Mesendoderm (in vitro differentiated cells): ENCODE results near the gene POGLUT3.

Experiments used
- DNase-seq: peaks from one replicate; pipeline ENCODE4 v3.0.0; 2013
- H2AK5ac ChIP-seq: 2 replicates; pipeline ENCODE4 v1.6.1; 2013; ENCODE audit warnings: low read length, inconsistent platforms
- H2BK120ac ChIP-seq: 2 replicates; pipeline ENCODE4 v1.6.1; 2013; ENCODE audit warnings: low read depth, mild to moderate bottlenecking, low read length, moderate library complexity, mixed read lengths
- H2BK15ac ChIP-seq: replicated peaks from 2 replicates; pipeline ENCODE4 v1.6.1; 2013; ENCODE audit warnings: low read depth, mild to moderate bottlenecking, moderate library complexity
- H2BK5ac ChIP-seq: 2 replicates; pipeline ENCODE4 v1.6.1; 2013; ENCODE audit warnings: low read length, inconsistent platforms
- H3K18ac ChIP-seq: 2 replicates; pipeline ENCODE4 v1.6.1; 2013; ENCODE audit warnings: mild to moderate bottlenecking, low read length, mixed read lengths
- H3K23ac ChIP-seq: one replicate; pipeline ENCODE4 v1.6.1; 2013; ENCODE audit warnings: low read length
- H3K27ac ChIP-seq: 2 replicates; pipeline ENCODE4 v1.5.1; 2013; ENCODE audit warnings: low read depth, mild to moderate bottlenecking, inconsistent platforms, low read length, moderate library complexity
- H3K27me3 ChIP-seq: 2 replicates; pipeline ENCODE4 v1.6.1; 2013; ENCODE audit warnings: low read length, control low read depth, mild to moderate bottlenecking, inconsistent platforms; ENCODE audit not compliant: insufficient read depth, poor library complexity
- H3K36me3 ChIP-seq: 2 replicates; pipeline ENCODE4 v1.6.1; 2013; ENCODE audit warnings: low read length, inconsistent platforms; ENCODE audit not compliant: control insufficient read depth, insufficient read depth
- H3K4ac ChIP-seq: one replicate; pipeline ENCODE4 v1.6.1; 2013; ENCODE audit warnings: low read depth, mild to moderate bottlenecking, low read length, moderate library complexity
- H3K4me1 ChIP-seq: 2 replicates; pipeline ENCODE4 v1.6.1; 2013; ENCODE audit warnings: low read depth, low read length, inconsistent platforms; ENCODE audit not compliant: control insufficient read depth
- H3K4me2 ChIP-seq: 2 replicates; pipeline ENCODE4 v1.6.1; 2013; ENCODE audit warnings: low read length
- H3K4me3 ChIP-seq: 2 replicates; pipeline ENCODE4 v1.5.1; 2013; ENCODE audit warnings: mild to moderate bottlenecking, low read length
- H3K56ac ChIP-seq: one replicate; pipeline ENCODE4 v1.6.1; 2013; ENCODE audit warnings: low read length
- H3K79me1 ChIP-seq: 2 replicates; pipeline ENCODE4 v1.6.1; 2013; ENCODE audit warnings: low read length, inconsistent platforms
- H3K79me2 ChIP-seq: 2 replicates; pipeline ENCODE4 v1.6.1; 2013; ENCODE audit warnings: mild to moderate bottlenecking, low read length; ENCODE audit not compliant: control insufficient read depth, insufficient read depth
- H3K9ac ChIP-seq: 2 replicates; pipeline ENCODE4 v1.6.1; 2013; ENCODE audit warnings: low read length, inconsistent platforms
- H4K5ac ChIP-seq: one replicate; pipeline ENCODE4 v1.6.1; 2013; ENCODE audit warnings: low read length
- H4K8ac ChIP-seq: one replicate; pipeline ENCODE4 v1.6.1; 2013; ENCODE audit warnings: low read depth, mild to moderate bottlenecking, control low read depth, low read length, moderate library complexity
- WGBS: extraction: QIAGEN DNeasy Blood & Tissue Kit; methylation state at CpG from one replicate; pipeline ENCODE4 v1.1.7; 2013; ENCODE audit warnings: low lambda C conversion rate, missing lambda C conversion rate; ENCODE audit not compliant: insufficient coverage; ENCODE audit errors: extremely low coverage; 5-methylcytosine and 5-hydroxymethylcytosine counted together

The POGLUT3 gene

GRCh38 chr11:108498816-108499408 lies 728 bp upstream of the POGLUT3 start:
- Histone ChIP-seq H3K79me2 (no peaks in the 10 kb centered on the region), H3K79me1 (no peaks in the 10 kb centered on the region), H3K27ac (no peak overlapping the region), H3K4me2 (peak overlapping the region; percentile 83), H4K5ac (no peak overlapping the region), H3K56ac (peak overlapping the region; percentile 92), H3K36me3 (no peaks in the 10 kb centered on the region), H3K9ac (peak overlapping the region; percentile 84), H3K23ac (no peak overlapping the region), H3K18ac (no peak overlapping the region), H3K4ac (no peak overlapping the region), H2BK15ac (no peak overlapping the region), H2BK120ac (no peak overlapping the region), H2BK5ac (no peak overlapping the region), H3K4me3 (no peak overlapping the region), H2AK5ac (no peak overlapping the region), H3K27me3 (no peaks in the 10 kb centered on the region), H3K4me1 (peaks cover 4% of the 10 kb centered on the region), H4K8ac (no peak overlapping the region)
- WGBS: no CpG with 5 or more reads among the region's 29 CpGs
- DNase-seq: peak; percentile 11

DNA sequence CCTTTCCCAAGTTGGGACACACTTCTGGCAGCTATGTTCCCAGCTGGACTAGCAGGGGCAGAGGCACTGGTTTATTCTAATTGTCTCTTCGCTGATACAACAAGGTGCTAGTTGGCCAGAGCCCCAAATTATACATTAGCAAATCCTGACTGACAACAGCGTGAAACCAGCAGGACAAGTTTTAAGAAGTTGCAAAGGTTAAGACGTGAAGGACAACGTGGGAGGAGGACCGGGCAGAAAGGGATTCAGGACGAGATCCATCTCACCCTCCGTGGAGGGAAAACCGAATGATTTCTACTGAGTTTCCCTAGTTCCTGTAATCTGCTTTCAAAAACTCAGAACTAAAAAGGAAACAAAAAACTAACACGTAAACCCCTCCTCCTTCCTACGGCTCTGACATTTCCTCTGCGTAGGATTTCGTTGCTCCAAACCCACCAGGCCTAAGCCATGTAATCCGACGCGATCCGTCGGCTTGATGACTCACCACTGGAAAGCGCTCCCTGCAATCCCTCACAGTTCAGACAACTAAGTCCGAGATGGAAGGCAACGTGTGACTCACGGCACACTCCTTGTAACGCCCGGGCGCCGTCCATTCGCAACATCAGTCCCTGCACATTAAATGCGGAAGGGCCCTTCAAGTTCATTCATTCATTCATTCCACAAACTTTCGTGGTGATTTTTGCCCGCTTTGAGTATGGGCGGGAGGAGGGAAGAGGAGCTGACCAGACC lies 703 bp downstream of the POGLUT3 start:
- peak overlapping the region; percentile 57 for H3K4me3 ChIP-seq
- no peaks in the 10 kb centered on the region for H3K27me3 ChIP-seq
- H3K27ac ChIP-seq: peak overlapping the region; percentile 84
- H3K23ac ChIP-seq: no peak overlapping the region
- H3K4me1 ChIP-seq: peaks cover 4% of the 10 kb centered on the region
- peak overlapping the region; percentile 83 for H3K4me2 ChIP-seq
- DNase-seq: peak; percentile 98
- no peaks in the 10 kb centered on the region for H3K79me2 ChIP-seq
- peak overlapping the region; percentile 58 for H4K8ac ChIP-seq
- H2BK120ac ChIP-seq: peak overlapping the region; percentile 35
- no CpG with 5 or more reads among the region's 30 CpGs for WGBS
- peak overlapping the region; percentile 92 for H3K56ac ChIP-seq
- no peaks in the 10 kb centered on the region for H3K79me1 ChIP-seq
- no peak overlapping the region for H4K5ac ChIP-seq
- H3K18ac ChIP-seq: peak overlapping the region; percentile 95
- peak overlapping the region; percentile 84 for H3K9ac ChIP-seq
- H2AK5ac ChIP-seq: no peak overlapping the region
- H3K36me3 ChIP-seq: no peaks in the 10 kb centered on the region
- H2BK15ac ChIP-seq: no peak overlapping the region
- H2BK5ac ChIP-seq: peak overlapping the region; percentile 48
- H3K4ac ChIP-seq: no peak overlapping the region

DNA sequence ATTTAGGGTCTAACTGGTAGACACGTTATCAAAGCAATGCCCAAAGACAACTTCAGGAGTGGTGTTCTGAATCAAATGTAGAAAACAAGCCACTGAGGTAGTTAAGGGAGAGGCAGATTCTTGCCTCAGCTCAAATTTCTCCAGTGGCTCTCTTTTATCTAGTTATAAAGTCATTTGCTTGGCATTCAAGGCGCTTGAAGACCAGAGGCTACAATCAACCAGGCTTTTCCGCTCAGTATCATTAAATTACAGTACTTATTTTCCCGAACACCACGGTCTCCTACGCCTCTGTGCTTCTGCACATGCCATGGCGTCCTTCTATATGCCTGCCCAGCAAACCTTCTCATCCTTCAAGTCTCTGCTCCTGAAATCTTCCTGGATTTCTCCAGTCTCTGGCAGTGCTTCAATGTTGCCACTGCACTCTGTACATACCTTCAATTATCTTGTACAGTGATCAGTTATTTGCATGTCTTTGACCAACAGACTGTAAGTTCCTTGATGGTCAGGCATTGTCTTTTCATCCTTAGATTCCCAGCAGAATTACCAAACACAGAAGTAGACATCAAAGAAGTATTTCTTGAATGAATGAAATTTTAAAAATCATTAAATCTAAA lies 1.4 kb downstream of the POGLUT3 start:
- no peak overlapping the region for H4K8ac ChIP-seq
- H3K23ac ChIP-seq: peak overlapping the region; percentile 56
- no peaks in the 10 kb centered on the region for H3K79me1 ChIP-seq
- H3K4me2 ChIP-seq: peak overlapping the region; percentile 8
- H3K36me3 ChIP-seq: no peaks in the 10 kb centered on the region
- no peak overlapping the region for H3K18ac ChIP-seq
- H2BK15ac ChIP-seq: no peak overlapping the region
- H3K4me3 ChIP-seq: no peak overlapping the region
- H3K4me1 ChIP-seq: peaks cover 4% of the 10 kb centered on the region
- no peaks in the 10 kb centered on the region for H3K27me3 ChIP-seq
- no peak overlapping the region for H3K4ac ChIP-seq
- no peak overlapping the region for H2BK120ac ChIP-seq
- DNase-seq: peak; percentile 7
- no peak overlapping the region for H2AK5ac ChIP-seq
- no peak overlapping the region for H3K27ac ChIP-seq
- H3K9ac ChIP-seq: peak overlapping the region; percentile 28
- no peak overlapping the region for H2BK5ac ChIP-seq
- H3K56ac ChIP-seq: peak overlapping the region; percentile 6
- no peak overlapping the region for H4K5ac ChIP-seq
- no CpG with 5 or more reads among the region's 7 CpGs for WGBS
- H3K79me2 ChIP-seq: no peaks in the 10 kb centered on the region

- H3K56ac ChIP-seq: no peak overlapping the region
- no peak overlapping the region for H4K5ac ChIP-seq
- H3K23ac ChIP-seq: no peak overlapping the region
- no peak overlapping the region for H3K4ac ChIP-seq
- H3K79me1 ChIP-seq: no peaks in the 10 kb centered on the region
- H4K8ac ChIP-seq: no peak overlapping the region
- no peak overlapping the region for H2BK120ac ChIP-seq
- WGBS: no CpG with 5 or more reads among the region's 3 CpGs
- no peak overlapping the region for H2BK15ac ChIP-seq
- no peaks in the 10 kb centered on the region for H3K36me3 ChIP-seq
- peaks cover 4% of the 10 kb centered on the region for H3K4me1 ChIP-seq
- no peak for DNase-seq
- H2AK5ac ChIP-seq: no peak overlapping the region
- no peak overlapping the region for H3K4me3 ChIP-seq
- no peak overlapping the region for H3K4me2 ChIP-seq
- no peak overlapping the region for H3K27ac ChIP-seq
- no peak overlapping the region for H3K9ac ChIP-seq
- H3K79me2 ChIP-seq: no peaks in the 10 kb centered on the region
- H3K27me3 ChIP-seq: no peaks in the 10 kb centered on the region
- no peak overlapping the region for H3K18ac ChIP-seq
- no peak overlapping the region for H2BK5ac ChIP-seq
Observed at GRCh38 chr11:108495326-108495725, 2.9 kb downstream of the POGLUT3 start.

- H3K9ac ChIP-seq: no peak overlapping the region
- no peak overlapping the region for H2BK5ac ChIP-seq
- peaks cover 4% of the 10 kb centered on the region for H3K4me1 ChIP-seq
- no peak overlapping the region for H3K56ac ChIP-seq
- no peak overlapping the region for H2BK15ac ChIP-seq
- no peak for DNase-seq
- H2BK120ac ChIP-seq: no peak overlapping the region
- no peak overlapping the region for H3K18ac ChIP-seq
- H3K4me2 ChIP-seq: no peak overlapping the region
- no peaks in the 10 kb centered on the region for H3K79me2 ChIP-seq
- no peak overlapping the region for H2AK5ac ChIP-seq
- no peak overlapping the region for H3K4me3 ChIP-seq
- no peak overlapping the region for H3K23ac ChIP-seq
- no peak overlapping the region for H3K27ac ChIP-seq
- no peaks in the 10 kb centered on the region for H3K27me3 ChIP-seq
- H3K79me1 ChIP-seq: no peaks in the 10 kb centered on the region
- H4K5ac ChIP-seq: no peak overlapping the region
- no CpG with 5 or more reads among the region's 6 CpGs for WGBS
- H3K4ac ChIP-seq: no peak overlapping the region
- no peaks in the 10 kb centered on the region for H3K36me3 ChIP-seq
- H4K8ac ChIP-seq: no peak overlapping the region
Observed at GRCh38 chr11:108494182-108494581, 4.0 kb downstream of the POGLUT3 start.
